HepG2 (cell line): ENCODE measurements around the gene RNU2-63P. TPM values are rescaled to one million over a fixed set of nuclear protein-coding genes. Genes with fewer than 3 reads are reported as not detected.
A peak's percentile ranks its signal among the peaks of the same experiment; 100 is the strongest.

Source experiments
- ATF4 ChIP-seq, 2 experiments: fragments of 450-650 bp in 1 of 2; sonication (generic) in 1 of 2; formaldehyde crosslinking; IDR thresholded peaks; 2 replicates each; pipeline versions ENCODE4 v1.5.0 to v1.8.0; 2020 to 2022; ENCODE audit warnings: mild to moderate bottlenecking in 1 of 2, missing genetic modification reagents in 1 of 2
- CCDC6 ChIP-seq: sonication (generic); formaldehyde crosslinking; IDR thresholded peaks from 2 replicates; pipeline ENCODE4 v1.8.1; 2022; ENCODE audit warnings: mild to moderate bottlenecking, missing genetic modification reagents, moderate library complexity
- CEBPB ChIP-seq: IDR thresholded peaks from 2 replicates; pipeline ENCODE4 v1.6.1; 2011; ENCODE audit warnings: low read depth, low read length, improper control_type of control experiment, borderline replicate concordance
- CSRNP2 ChIP-seq: sonication (generic); formaldehyde crosslinking; conservative IDR thresholded peaks from 2 replicates; pipeline ENCODE4 v1.8.0; 2022; ENCODE audit warnings: low read depth, missing genetic modification reagents
- GLMP ChIP-seq: sonication (generic); formaldehyde crosslinking; IDR thresholded peaks from 2 replicates; pipeline ENCODE4 v1.9.0; 2021; ENCODE audit warnings: missing genetic modification reagents, mild to moderate bottlenecking, borderline replicate concordance
- HINFP ChIP-seq: sonication (generic); formaldehyde crosslinking; IDR thresholded peaks from 2 replicates; pipeline ENCODE4 v1.4.0; 2020; ENCODE audit warnings: low read depth, mild to moderate bottlenecking, missing genetic modification reagents
- JDP2 ChIP-seq: sonication (generic); formaldehyde crosslinking; IDR thresholded peaks from 2 replicates; pipeline ENCODE4 v1.8.1; 2022; ENCODE audit warnings: missing genetic modification reagents, borderline replicate concordance
- KDM6A ChIP-seq: IDR thresholded peaks from 2 replicates; pipeline ENCODE4 v1.6.1; 2016; ENCODE audit warnings: low read depth
- NFRKB ChIP-seq: fragments of 450-650 bp; IDR thresholded peaks from 2 replicates; pipeline ENCODE4 v1.6.1; 2017
- NRL ChIP-seq: sonication (generic); formaldehyde crosslinking; IDR thresholded peaks from 2 replicates; pipeline ENCODE4 v1.5.0; 2020; ENCODE audit warnings: missing genetic modification reagents, mild to moderate bottlenecking, moderate library complexity, borderline replicate concordance
- RFXANK ChIP-seq: IDR thresholded peaks from 2 replicates; pipeline ENCODE4 v1.6.1; 2016
- SMYD3 ChIP-seq: sonication (generic); formaldehyde crosslinking; IDR thresholded peaks from 2 replicates; pipeline ENCODE4 v1.8.1; 2023; ENCODE audit warnings: mild to moderate bottlenecking, missing genetic modification reagents
- TARDBP ChIP-seq: sonication (generic); formaldehyde crosslinking; IDR thresholded peaks from 2 replicates; pipeline ENCODE4 v1.8.0; 2022; ENCODE audit warnings: mild to moderate bottlenecking, missing genetic modification reagents
- TOPORS ChIP-seq: sonication (generic); formaldehyde crosslinking; IDR thresholded peaks from 2 replicates; pipeline ENCODE4 v1.8.0; 2023; ENCODE audit warnings: mild to moderate bottlenecking, missing genetic modification reagents
- ZBTB1 ChIP-seq: sonication (generic); formaldehyde crosslinking; IDR thresholded peaks from 2 replicates; pipeline ENCODE4 v1.4.0; 2020; ENCODE audit warnings: missing genetic modification reagents, borderline replicate concordance
- ZBTB21 ChIP-seq: sonication (generic); formaldehyde crosslinking; IDR thresholded peaks from 2 replicates; pipeline ENCODE4 v1.4.0; 2020; ENCODE audit warnings: missing genetic modification reagents
- ZKSCAN5 ChIP-seq: sonication (generic); formaldehyde crosslinking; IDR thresholded peaks from 2 replicates; pipeline ENCODE4 v1.5.1; 2020; ENCODE audit warnings: mild to moderate bottlenecking, missing genetic modification reagents
- ZNF17 ChIP-seq: sonication (generic); formaldehyde crosslinking; IDR thresholded peaks from 2 replicates; pipeline ENCODE4 v1.5.0; 2020; ENCODE audit warnings: mild to moderate bottlenecking, missing genetic modification reagents
- ZNF513 ChIP-seq: sonication (generic); formaldehyde crosslinking; conservative IDR thresholded peaks from 2 replicates; pipeline ENCODE4 v1.5.0; 2020; ENCODE audit warnings: missing genetic modification reagents
- ZSCAN21 ChIP-seq: sonication (generic); formaldehyde crosslinking; IDR thresholded peaks from 2 replicates; pipeline ENCODE4 v1.8.0; 2022; ENCODE audit warnings: mild to moderate bottlenecking, missing genetic modification reagents, moderate library complexity, borderline replicate concordance
- polyA plus RNA-seq, 8 experiments: library from polyadenylated mRNA; depleted of rRNA in 3 of 8; stranded (reverse) in 7 of 8; unstranded in 1 of 8; fragments of >200 nt; fragmentation: Illumina TruSeq in 4 of 8; extraction: Trizol in 4 of 8; gene quantifications; 2 replicates each; pipeline versions ENCODE4 v1.2.1 to v1.2.3, GENCODE V29; 2011 to 2016; ENCODE audit warnings: low read depth in 4 of 8, missing spikeins in 1 of 8, mixed read lengths in 1 of 8; ENCODE audit not compliant: insufficient read depth in 1 of 8
- total RNA-seq, 5 experiments: library from RNA; depleted of rRNA; stranded (reverse); fragments of >200 nt; fragmentation: Illumina TruSeq; extraction: Trizol; gene quantifications; 2 replicates each; pipeline ENCODE4 v1.2.3, GENCODE V29; 2016; ENCODE audit warnings: low read depth in 1 of 5
- TF ChIP-seq, protein P1 (sequence below): sonication (generic); formaldehyde crosslinking; IDR thresholded peaks from 2 replicates; pipeline ENCODE4 v1.4.0; 2020; ENCODE audit warnings: missing genetic modification reagents

Gene RNU2-63P
- total and polyA plus RNA-seq, 2 of the 13 experiments (the other 11 are each of a cell fraction or from before 2014, with no cell fraction given): 6.8 TPM; not detected in 1

DNA sequence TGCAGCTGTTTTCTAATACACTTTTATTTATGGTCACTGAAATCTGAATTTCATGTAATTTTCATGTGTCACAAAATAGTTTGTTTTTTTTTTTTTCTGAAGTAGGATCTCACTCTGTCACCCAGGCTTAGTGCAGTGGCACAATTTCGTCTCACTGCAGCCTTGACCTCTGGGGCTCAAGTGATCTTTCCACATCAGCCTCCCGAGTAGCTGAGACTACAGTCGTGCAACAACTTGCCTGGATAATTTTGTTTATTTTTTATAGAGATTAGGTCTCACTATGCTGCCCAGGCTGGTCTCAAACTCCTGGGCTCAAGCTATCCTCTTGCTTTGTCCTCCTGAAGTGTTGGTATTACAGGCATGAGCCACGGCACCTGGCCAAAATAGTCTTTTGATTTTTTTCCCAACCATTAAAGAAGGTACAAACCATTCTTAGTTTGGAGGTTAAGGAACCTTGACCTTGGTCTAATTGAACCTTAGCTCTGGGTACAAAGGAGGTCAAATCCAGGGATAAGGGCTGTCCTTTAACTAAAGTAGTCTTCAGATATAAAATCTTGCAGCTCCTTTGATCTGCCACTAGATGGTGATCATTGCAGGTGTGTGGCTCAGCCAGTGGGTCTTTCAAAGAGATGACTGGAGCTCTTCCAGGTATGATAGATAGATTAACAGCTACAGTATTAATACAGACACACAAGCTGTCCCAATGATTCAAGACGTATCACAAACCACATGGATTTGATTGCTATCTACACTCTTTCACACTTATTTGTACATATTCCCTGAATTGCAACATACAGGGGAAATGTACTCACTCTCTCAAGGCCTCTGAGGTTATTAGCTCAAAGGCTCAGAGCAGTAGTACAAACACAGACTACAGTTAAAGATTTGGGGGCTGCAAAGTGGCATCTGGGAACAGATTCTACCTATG, 43.9 kb upstream of the RNU2-63P start (continued):
- no peak for TF ChIP-seq ZNF513 (CRISPR knock-in tag)
- no peak for TF ChIP-seq CCDC6 (CRISPR knock-in tag)
- no peak for TF ChIP-seq ZBTB1 (CRISPR knock-in tag)
- no peak for TF ChIP-seq KDM6A (CRISPR knock-in tag)
- TF ChIP-seq NRL (CRISPR knock-in tag): no peak
- TF ChIP-seq NFRKB: no peak
- TF ChIP-seq HINFP (CRISPR knock-in tag): no peak
- TF ChIP-seq ZNF17: no peak
- peak; percentile 67; the same call in 1 of the 2 replicates for TF ChIP-seq TARDBP
- no peak for TF ChIP-seq ZBTB21 (CRISPR knock-in tag)
- no peak for TF ChIP-seq ZKSCAN5 (CRISPR knock-in tag)
- no peak for TF ChIP-seq CSRNP2 (CRISPR knock-in tag)
- TF ChIP-seq GLMP (CRISPR knock-in tag): no peak
- TF ChIP-seq JDP2: no peak
- 0 out of 4 replicates have a peak, but pooled peaks of 1 of the 2 experiments have one; percentile 15 for TF ChIP-seq ATF4 (CRISPR knock-in tag; IDR thresholded peaks at IDR 0.05)
- TF ChIP-seq RFXANK (CRISPR knock-in tag): no peak
- no peak for TF ChIP-seq SMYD3 (CRISPR knock-in tag)
- TF ChIP-seq ZSCAN21 (CRISPR knock-in tag): no peak
- TF ChIP-seq TOPORS (CRISPR knock-in tag): no peak
- peak; percentile 94 for TF ChIP-seq CEBPB
- TF ChIP-seq, protein P1, sequence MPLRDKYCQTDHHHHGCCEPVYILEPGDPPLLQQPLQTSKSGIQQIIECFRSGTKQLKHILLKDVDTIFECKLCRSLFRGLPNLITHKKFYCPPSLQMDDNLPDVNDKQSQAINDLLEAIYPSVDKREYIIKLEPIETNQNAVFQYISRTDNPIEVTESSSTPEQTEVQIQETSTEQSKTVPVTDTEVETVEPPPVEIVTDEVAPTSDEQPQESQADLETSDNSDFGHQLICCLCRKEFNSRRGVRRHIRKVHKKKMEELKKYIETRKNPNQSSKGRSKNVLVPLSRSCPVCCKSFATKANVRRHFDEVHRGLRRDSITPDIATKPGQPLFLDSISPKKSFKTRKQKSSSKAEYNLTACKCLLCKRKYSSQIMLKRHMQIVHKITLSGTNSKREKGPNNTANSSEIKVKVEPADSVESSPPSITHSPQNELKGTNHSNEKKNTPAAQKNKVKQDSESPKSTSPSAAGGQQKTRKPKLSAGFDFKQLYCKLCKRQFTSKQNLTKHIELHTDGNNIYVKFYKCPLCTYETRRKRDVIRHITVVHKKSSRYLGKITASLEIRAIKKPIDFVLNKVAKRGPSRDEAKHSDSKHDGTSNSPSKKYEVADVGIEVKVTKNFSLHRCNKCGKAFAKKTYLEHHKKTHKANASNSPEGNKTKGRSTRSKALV: peak; percentile 54; the same call in 1 of the 2 replicates
